GM19099 (cell line): ENCODE results near the gene GBP5.

ENCODE experiments used
- POLR2A ChIP-seq: IDR thresholded peaks from 3 replicates; pipeline ENCODE4 v1.6.1; 2011; ENCODE audit warnings: low read depth; ENCODE audit not compliant: insufficient read length; ENCODE audit errors: extremely low read depth

Gene GBP5

GRCh38 chr1:89287181-89288050 is 14.8 kb upstream of the GBP5 start:
- TF ChIP-seq POLR2A = no peak

DNA sequence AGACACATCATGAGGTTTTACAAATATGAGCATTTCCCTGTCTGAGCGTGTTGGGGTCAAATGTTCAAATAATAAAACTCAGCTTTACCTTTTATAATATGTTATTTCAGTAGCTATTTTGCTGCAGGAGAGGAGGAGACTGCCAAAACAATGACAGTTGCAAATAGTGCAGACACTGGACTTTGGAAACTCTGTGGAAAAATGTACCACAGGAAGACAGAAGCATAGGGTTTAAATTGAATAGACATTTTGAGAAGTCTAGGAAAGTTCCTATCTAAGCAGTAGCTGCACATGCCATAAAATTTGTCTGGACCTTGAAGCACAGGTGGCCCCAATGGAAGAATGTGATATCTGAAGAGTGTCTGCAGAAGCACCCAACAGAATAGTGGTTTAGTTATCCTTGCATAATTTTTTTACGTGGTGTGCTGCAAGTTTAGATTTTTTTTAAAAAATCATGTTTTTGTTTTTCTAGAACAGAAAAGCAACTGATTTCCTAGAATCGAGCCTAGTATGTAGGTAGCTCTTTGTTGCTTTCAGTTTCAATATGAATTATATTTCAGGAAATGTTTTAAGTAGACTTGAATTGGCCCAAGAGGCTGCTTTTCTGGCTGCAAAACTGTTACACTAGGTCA is 14.0 kb upstream of the GBP5 start:
- no peak for TF ChIP-seq POLR2A

DNA sequence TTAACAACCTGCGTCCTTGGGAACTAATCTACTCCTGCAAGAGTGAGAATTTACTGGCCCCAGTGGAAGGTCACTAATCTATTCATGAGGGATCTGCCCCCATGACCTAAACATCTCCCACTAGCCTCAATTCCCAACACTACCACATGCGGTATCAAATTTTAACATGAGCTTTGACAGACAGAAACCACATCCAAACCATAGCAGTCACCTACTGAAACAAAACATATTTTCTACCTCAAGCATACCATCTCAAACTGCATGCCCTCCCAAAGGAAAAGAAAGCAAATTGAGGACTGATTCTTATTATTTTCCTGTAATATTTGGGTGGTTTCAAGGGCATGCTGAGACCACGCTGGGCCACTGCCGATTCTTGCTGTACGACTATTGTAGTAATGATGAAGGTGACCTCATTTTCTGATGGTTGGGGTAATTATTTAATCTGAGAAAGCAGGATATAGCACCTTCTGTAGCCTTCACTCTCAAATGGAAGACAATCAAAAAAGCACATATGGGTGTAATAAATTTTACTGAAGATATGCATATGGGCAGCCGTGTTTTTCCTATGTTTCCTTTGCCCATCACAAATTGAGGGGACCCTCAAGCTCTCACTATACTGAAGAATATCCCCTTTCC is 13.2 kb upstream of the GBP5 start:
- no peak for TF ChIP-seq POLR2A

- TF ChIP-seq POLR2A = no peak
Observed at GRCh38 chr1:89280766-89281165, 8.1 kb upstream of the GBP5 start.

- no peak for TF ChIP-seq POLR2A
Observed at GRCh38 chr1:89279011-89279466, 6.4 kb upstream of the GBP5 start.

- TF ChIP-seq POLR2A = no peak
Observed at GRCh38 chr1:89277725-89278124, 5.1 kb upstream of the GBP5 start.

GRCh38 chr1:89276690-89277089 is 4.0 kb upstream of the GBP5 start:
- TF ChIP-seq POLR2A = no peak

GRCh38 chr1:89274411-89274857 is 1.8 kb upstream of the GBP5 start:
- TF ChIP-seq POLR2A = no peak

DNA sequence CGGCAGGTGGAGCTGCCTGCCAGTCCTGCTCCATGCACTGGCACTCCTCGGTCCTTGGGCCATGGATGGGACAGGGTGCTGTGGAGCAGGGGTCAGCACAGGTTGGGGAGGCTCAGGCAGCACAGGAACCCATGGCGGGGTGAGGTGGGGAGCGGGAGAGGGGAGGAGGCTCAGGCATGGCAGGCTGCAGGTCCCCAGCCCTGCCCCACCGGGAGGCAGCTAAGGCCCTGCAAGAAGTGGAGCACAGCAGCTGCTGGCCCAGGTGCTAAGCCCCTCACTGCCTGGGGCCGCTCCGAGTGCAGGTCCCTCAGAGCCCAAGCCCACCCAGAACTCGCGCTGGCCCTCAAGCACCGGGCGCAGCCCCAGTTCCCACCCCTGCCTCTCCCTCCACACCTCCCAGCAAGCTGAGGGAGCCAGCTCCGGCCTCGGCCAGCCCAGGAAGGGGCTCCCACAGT is 691 bp upstream of the GBP5 start:
- no peak for TF ChIP-seq POLR2A

DNA sequence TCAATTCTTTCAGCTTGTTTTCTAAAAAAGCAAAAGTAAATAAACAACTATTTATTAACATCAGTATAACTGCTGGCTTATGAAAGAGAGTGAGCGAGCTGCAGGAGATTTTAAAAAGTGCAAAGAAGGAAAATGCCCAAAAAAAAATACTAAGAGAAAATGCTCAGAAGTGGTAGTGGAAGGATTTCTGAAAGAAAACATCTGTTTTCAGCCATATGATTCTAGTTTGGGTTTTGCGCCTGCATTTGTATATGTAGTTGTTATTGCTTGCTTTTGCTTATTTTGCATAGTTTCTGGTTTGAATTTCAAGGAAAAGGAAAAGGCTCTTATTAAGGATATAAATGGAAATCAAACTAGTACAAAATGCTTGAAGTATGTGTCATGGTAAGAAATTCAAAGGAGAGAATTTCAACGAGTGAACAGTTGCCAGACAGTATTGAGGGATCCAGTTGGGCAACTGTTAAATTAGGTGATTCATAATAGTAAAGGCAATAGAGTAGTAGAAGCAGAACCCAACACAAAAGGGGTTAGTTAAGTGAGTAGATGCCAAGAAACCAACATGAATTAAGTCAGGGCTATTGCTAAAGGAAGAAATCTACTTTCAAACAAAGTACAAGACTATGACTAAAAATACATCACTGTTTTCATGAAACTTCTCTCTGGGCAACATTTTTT is 1.2 kb downstream of the GBP5 start:
- TF ChIP-seq POLR2A = no peak

DNA sequence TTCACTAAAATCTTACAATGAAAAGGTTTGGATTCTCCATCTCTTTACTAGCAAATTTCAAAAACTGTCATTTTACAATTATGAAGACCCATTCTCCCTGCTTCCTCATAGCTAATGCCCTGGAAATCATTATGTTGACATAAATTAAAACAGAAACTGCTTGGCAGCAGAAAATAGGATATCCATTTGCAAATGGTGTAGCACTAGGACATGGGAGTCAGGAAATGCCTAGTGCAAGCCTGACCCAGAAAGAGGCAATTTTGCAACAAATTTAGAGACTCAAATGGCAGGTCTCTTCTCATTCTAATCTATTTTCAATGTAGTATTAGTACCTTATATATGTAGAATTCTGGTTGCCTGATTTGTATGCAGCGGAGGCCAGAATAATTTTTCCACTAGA is 2.2 kb downstream of the GBP5 start:
- no peak for TF ChIP-seq POLR2A

DNA sequence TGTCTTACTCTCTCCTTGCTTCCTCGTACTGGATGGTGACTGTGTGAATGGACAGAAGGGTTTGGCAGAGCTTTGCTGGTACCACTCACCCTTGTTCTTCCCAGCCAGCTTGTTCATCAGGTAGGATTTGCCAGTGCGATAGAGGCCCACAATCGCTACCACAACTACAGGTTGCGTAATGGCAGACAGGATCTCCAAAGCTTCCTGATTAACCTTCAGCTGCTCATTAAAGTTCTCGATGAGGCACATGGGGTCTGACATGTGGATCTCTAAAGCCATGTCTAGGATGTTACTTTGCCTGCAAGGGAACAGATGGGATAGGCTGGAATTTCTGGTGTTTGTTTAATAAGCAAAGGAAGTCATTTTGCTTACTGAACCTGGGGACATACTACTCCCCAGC is 3.4 kb downstream of the GBP5 start:
- no peak for TF ChIP-seq POLR2A

DNA sequence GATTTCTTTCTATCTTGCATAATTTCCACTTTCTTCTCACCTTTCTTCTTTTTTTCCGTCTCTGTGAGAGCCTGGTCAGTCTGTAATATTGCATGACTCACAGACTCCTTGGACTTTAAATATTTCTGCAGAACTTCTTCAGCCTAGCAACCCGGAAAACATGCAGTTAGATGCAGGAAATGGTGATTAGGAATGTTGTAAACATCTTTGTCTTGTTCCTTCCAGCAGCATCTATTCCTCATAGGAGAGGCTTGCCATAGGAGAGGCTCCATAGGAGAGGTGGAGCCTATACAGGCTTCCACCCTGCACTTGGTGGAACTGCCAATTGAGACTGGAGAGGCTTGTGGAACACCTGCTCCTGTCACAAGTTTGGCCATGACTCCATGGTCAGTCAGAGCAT is 10.0 kb downstream of the GBP5 start:
- TF ChIP-seq POLR2A = no peak

GRCh38 chr1:89261926-89262515 is 10.6 kb downstream of the GBP5 start:
- TF ChIP-seq POLR2A = no peak

DNA sequence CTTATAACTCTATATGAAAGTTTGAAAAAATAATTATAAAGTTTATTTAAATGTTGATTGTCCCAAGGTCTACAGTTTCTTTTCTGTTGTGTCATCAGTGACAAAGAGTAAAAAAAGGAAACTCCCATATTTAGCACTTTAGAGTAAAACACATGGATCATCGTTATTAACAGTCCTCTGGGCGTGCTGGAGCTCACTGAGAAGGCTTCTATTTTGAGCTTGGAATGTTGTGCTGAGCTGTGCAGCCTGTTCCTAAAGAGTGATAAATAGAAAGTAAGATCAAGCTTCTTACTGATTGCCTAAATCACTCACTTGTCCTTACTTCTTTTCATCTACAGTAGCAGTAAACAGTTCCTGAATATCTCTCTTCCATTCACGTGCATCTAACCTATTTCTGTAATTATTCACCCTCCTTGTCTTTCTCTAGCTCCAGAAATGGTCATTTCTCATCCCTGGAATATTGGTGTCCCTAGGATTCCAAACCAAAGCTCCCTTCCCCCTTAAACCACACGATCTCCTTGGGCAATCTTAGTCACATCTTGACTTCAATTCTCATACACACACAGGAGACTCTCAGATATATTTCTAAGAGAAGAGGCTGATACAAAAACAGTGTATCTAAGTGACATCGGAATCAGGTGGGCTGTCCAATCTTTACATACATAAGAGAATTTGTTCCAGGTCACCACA is 11.9 kb downstream of the GBP5 start:
- no peak for TF ChIP-seq POLR2A

GRCh38 chr1:89260042-89260441 is 12.6 kb downstream of the GBP5 start:
- no peak for TF ChIP-seq POLR2A
